OCI-LY7 (cell line): Measurements from ENCODE around the gene IPCEF1.

ENCODE experiments used
- EZH2phosphoT487 ChIP-seq: fragments of 200-600 bp; sonication (generic); IDR thresholded peaks from 2 replicates; pipeline ENCODE4 v1.6.1; 2018; ENCODE audit warnings: low read depth, borderline replicate concordance, mild to moderate bottlenecking, mixed run types, antibody characterized with exemption, low read length, moderate library complexity, mixed read lengths
- TF ChIP-seq, protein P1 (sequence below): fragments of 200-600 bp; sonication (generic); conservative IDR thresholded peaks from 2 replicates; pipeline ENCODE4 v1.5.1; 2014; ENCODE audit warnings: mild to moderate bottlenecking, antibody characterized with exemption, low read length, moderate library complexity, mixed read lengths

- TF ChIP-seq, protein P1, sequence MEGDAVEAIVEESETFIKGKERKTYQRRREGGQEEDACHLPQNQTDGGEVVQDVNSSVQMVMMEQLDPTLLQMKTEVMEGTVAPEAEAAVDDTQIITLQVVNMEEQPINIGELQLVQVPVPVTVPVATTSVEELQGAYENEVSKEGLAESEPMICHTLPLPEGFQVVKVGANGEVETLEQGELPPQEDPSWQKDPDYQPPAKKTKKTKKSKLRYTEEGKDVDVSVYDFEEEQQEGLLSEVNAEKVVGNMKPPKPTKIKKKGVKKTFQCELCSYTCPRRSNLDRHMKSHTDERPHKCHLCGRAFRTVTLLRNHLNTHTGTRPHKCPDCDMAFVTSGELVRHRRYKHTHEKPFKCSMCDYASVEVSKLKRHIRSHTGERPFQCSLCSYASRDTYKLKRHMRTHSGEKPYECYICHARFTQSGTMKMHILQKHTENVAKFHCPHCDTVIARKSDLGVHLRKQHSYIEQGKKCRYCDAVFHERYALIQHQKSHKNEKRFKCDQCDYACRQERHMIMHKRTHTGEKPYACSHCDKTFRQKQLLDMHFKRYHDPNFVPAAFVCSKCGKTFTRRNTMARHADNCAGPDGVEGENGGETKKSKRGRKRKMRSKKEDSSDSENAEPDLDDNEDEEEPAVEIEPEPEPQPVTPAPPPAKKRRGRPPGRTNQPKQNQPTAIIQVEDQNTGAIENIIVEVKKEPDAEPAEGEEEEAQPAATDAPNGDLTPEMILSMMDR: no peak
- no peak for TF ChIP-seq EZH2phosphoT487
These were observed 49.7 kb upstream of the IPCEF1 start for GRCh38 chr6:154406301-154406700.
